ENCODE data around the gene CDON. TPM values are rescaled to one million over a fixed set of nuclear protein-coding genes. Genes with fewer than 3 reads are reported as not detected.
"Not testable (repeated sequence)": the region's sequence is repeated elsewhere in the genome, so short reads cannot be mapped to it uniquely, and the experiment has no call there.

CDON gene
- total RNA-seq, 1 donor from 2014 or later: 21.0 TPM

DNA sequence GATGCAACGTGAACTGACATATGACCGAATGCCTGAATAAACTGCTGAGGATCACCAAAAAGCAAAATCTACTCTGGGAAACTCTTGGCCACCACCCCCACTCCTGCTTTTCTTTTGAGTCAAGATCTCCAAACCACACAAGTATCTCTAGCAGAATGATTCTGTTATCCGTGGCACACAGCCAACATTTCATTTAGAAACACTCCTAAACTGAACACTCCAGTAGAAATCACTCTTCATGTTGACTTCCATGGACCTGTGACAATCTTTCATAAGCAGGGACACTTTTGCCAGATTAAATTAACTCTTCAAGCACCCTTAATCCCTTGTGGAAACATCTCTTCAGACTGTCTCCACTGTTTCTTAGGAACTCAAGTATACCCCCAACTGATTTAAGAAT is 72.4 kb downstream of the CDON start:
- TF ChIP-seq, protein P1, sequence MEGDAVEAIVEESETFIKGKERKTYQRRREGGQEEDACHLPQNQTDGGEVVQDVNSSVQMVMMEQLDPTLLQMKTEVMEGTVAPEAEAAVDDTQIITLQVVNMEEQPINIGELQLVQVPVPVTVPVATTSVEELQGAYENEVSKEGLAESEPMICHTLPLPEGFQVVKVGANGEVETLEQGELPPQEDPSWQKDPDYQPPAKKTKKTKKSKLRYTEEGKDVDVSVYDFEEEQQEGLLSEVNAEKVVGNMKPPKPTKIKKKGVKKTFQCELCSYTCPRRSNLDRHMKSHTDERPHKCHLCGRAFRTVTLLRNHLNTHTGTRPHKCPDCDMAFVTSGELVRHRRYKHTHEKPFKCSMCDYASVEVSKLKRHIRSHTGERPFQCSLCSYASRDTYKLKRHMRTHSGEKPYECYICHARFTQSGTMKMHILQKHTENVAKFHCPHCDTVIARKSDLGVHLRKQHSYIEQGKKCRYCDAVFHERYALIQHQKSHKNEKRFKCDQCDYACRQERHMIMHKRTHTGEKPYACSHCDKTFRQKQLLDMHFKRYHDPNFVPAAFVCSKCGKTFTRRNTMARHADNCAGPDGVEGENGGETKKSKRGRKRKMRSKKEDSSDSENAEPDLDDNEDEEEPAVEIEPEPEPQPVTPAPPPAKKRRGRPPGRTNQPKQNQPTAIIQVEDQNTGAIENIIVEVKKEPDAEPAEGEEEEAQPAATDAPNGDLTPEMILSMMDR (IDR thresholded peaks at IDR 0.05; ENCODE audit: partially characterized antibody, unreplicated experiment): no peak
- no peak for DNase-seq
- no peaks in the 10 kb centered on the region for H3K9me3 Mint-ChIP-seq (ENCODE audit: unreplicated experiment)
- H3K4me3 Mint-ChIP-seq (ENCODE audit: unreplicated experiment): no peak overlapping the region
- H3K36me3 Mint-ChIP-seq (ENCODE audit: unreplicated experiment): peaks cover 5% of the 10 kb centered on the region
- peaks cover 4% of the 10 kb centered on the region for H3K4me1 Mint-ChIP-seq (ENCODE audit: low read depth, unreplicated experiment)
- no peaks in the 10 kb centered on the region for H3K27me3 Mint-ChIP-seq (ENCODE audit: unreplicated experiment)
- H3K27ac Mint-ChIP-seq (ENCODE audit: unreplicated experiment): no peak overlapping the region

DNA sequence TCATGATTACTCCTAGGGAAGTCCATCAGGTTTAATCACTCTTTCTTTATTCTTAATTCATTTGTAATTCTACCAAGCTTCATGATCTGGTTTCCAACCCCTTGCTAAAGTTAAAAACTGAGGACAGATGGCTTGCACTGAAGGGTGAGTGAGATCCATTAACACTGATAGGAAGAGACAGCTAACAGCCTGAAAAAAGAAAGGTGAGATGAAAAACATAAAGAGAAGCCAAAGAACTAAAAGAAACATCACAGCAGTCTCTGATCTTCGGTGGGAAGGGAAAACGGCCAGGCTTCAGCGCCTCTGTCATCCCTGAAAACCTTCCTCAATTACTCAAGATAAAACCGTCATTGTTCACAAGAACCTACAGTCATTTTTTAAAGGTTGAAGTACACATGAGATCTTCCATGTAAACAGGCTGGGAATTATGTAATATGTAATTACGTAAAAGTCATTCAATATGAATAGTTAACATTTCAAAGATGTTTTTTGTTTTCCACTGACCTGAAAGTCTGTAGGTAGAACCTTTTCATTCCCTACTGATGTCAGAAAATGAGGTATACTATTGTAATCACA is 75.5 kb downstream of the CDON start:
- no peak for DNase-seq
- Mint-ChIP-seq H3K4me1 (ENCODE audit: low read depth, unreplicated experiment) (peaks cover 4% of the 10 kb centered on the region), H3K27ac (ENCODE audit: unreplicated experiment) (no peak overlapping the region), H3K9me3 (ENCODE audit: unreplicated experiment) (no peaks in the 10 kb centered on the region), H3K36me3 (ENCODE audit: unreplicated experiment) (peaks cover 10% of the 10 kb centered on the region), H3K4me3 (ENCODE audit: unreplicated experiment) (no peak overlapping the region), H3K27me3 (ENCODE audit: unreplicated experiment) (no peaks in the 10 kb centered on the region)
- TF ChIP-seq, protein P1 (IDR thresholded peaks at IDR 0.05; ENCODE audit: partially characterized antibody, unreplicated experiment): no peak

DNA sequence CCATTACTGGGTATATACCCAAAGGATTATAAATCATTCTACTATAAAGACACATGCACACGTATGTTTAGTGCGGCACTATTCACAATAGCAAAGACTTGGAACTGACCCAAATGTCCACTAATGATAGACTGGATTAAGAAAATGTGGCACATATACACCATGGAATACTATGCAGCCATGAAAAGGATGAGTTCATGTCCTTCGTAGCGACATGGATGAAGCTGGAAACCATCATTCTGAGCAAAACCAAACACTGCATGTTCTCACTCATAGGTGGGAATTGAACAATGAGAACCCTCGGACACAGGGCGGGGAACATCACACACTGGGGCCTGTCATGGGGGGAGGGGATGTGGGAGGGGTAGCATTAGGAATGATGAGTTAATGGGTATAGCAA is 76.7 kb downstream of the CDON start:
- not testable (repeated sequence) for H3K9me3 Mint-ChIP-seq (ENCODE audit: unreplicated experiment); H3K27ac Mint-ChIP-seq (ENCODE audit: unreplicated experiment); H3K4me3 Mint-ChIP-seq (ENCODE audit: unreplicated experiment); DNase-seq; H3K27me3 Mint-ChIP-seq (ENCODE audit: unreplicated experiment); H3K4me1 Mint-ChIP-seq (ENCODE audit: low read depth, unreplicated experiment); H3K36me3 Mint-ChIP-seq (ENCODE audit: unreplicated experiment)

DNA sequence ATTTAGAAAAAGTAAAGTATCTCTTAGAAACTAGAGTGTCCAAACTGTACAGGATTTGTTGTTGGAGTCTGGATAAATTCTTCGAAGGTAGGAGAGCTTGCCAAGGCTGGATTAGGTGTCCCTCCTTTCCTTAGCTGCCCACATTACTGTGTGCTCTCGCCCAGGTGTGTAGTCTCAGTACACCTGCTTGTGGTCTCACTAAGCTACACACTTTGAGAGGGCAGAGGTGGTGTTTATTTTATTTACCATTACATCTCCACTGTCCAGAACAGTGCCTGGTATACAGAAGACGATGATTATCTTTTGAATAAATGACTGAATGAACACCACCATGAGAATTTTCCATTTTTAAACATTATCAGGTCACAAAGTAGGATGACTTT is 80.3 kb downstream of the CDON start:
- Mint-ChIP-seq H3K9me3 (ENCODE audit: unreplicated experiment) (no peaks in the 10 kb centered on the region), H3K27ac (ENCODE audit: unreplicated experiment) (no peak overlapping the region), H3K4me1 (ENCODE audit: low read depth, unreplicated experiment) (peaks cover 4% of the 10 kb centered on the region), H3K36me3 (ENCODE audit: unreplicated experiment) (peaks cover 10% of the 10 kb centered on the region), H3K27me3 (ENCODE audit: unreplicated experiment) (no peaks in the 10 kb centered on the region), H3K4me3 (ENCODE audit: unreplicated experiment) (no peak overlapping the region)
- TF ChIP-seq, protein P1 (IDR thresholded peaks at IDR 0.05; ENCODE audit: partially characterized antibody, unreplicated experiment): no peak
- no peak for DNase-seq

DNA sequence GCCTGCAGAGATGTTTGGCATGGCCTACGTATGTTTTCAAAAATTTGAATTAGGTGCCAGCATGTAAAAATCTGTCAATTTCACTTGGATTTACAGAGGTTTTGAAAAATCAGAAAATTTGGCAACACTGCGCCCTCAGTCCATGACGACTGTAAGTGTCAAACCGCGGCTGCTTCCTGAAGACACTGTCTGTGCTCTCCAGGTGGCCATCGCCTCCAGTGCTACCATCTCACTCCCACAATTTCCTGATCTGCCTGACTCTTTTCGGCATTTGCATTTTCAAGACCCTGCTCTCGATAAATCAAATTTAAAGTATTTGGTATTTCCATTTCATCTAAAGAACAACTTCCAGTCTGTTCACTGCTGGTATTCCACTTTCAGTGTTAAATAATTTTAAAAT is 82.2 kb downstream of the CDON start:
- no peak overlapping the region for H3K27ac Mint-ChIP-seq (ENCODE audit: unreplicated experiment)
- no peak for DNase-seq
- H3K36me3 Mint-ChIP-seq (ENCODE audit: unreplicated experiment): peaks cover 5% of the 10 kb centered on the region
- no peaks in the 10 kb centered on the region for H3K4me1 Mint-ChIP-seq (ENCODE audit: low read depth, unreplicated experiment)
- H3K27me3 Mint-ChIP-seq (ENCODE audit: unreplicated experiment): no peaks in the 10 kb centered on the region
- TF ChIP-seq, protein P1 (IDR thresholded peaks at IDR 0.05; ENCODE audit: partially characterized antibody, unreplicated experiment): no peak
- H3K4me3 Mint-ChIP-seq (ENCODE audit: unreplicated experiment): no peak overlapping the region
- H3K9me3 Mint-ChIP-seq (ENCODE audit: unreplicated experiment): no peaks in the 10 kb centered on the region
